ENCODE data around the gene PLXNC1. TPM values are rescaled to one million over a fixed set of nuclear protein-coding genes. Genes with fewer than 3 reads are reported as not detected.

The PLXNC1 gene
- total RNA-seq, 5 donors from 2014 or later (not counting 1 experiment from before 2014, with no cell fraction given) = 12.9 to 23.9 (median 19.2) TPM

DNA sequence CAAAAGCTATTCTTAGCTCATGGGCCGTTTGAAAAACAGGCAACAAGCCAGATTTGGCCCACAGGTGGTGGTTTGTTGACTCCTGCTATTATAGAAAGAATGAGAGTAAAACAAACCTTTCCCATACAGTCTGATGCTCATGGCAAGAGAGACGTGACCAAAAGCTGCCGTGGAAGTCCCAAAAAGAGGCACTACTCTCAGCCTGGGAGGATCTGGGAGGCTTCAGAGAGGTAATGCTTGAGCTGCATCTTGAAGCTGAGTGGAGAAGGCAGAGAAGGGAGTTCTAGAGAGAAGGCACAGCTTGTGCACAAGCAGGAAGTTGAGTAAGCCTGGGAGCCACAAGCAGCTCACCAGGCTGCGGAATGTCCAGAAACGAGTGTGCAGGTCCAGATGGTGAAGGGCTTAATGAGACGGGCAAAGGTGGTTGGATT is 9.6 kb downstream of the PLXNC1 start:
- H3K9me3 Mint-ChIP-seq = peaks cover 0 to 4% (median 0%) of the 10 kb centered on the region in 3 donors
- Histone ChIP-seq H3K9me3 (no peaks in the 10 kb centered on the region), H3K36me3 (ENCODE audit: control insufficient read depth in 2 of 2, extremely low read depth in 1 of 2, insufficient read depth in 1 of 2, low read length in 1 of 2) (no peaks in the 10 kb centered on the region), H3K27me3 (replicated peaks in 1 of 2; ENCODE audit: control insufficient read depth in 2 of 2, extremely low read depth in 1 of 2, insufficient read depth in 2 of 2, low read length in 1 of 2) (no peaks in the 10 kb centered on the region), H3K4me1 (ENCODE audit: control insufficient read depth in 1 of 2, extremely low read depth in 1 of 2, insufficient read depth in 2 of 2, low read length in 2 of 2) (peaks cover 4% of the 10 kb centered on the region in 2 experiments), H3K4me3 (ENCODE audit: control insufficient read depth in 1 of 2, extremely low read depth in 1 of 2, low read length in 1 of 2) (no peak overlapping the region), H3K27ac (ENCODE audit: low read length) (no peak overlapping the region)
- no CpG with 5 or more reads among the region's 6 CpGs for WGBS (ENCODE audit: insufficient coverage)
- DNase-seq (no peak), ATAC-seq (replicated peaks in 1 of 4) (peak in 1 of 4 experiments; percentile 35)
- H3K4me3 Mint-ChIP-seq = no peak overlapping the region
- H3K27me3 Mint-ChIP-seq = no peaks in the 10 kb centered on the region
- H3K36me3 Mint-ChIP-seq = peaks cover 13% of the 10 kb centered on the region
- H3K27ac Mint-ChIP-seq = peak overlapping the region in 1 of 2 donors; percentile 50
- peaks cover 19 to 54% (median 35%) of the 10 kb centered on the region in 3 donors for H3K4me1 Mint-ChIP-seq
- POLR2A ChIA-PET = interaction anchor here in 1 of 2 donors (0.6 kb wide), 1 partner anchor 832 kb away, joined by 3 read pairs; no protein-coding TSS in a partner anchor
- CTCF ChIA-PET = no interaction called here

DNA sequence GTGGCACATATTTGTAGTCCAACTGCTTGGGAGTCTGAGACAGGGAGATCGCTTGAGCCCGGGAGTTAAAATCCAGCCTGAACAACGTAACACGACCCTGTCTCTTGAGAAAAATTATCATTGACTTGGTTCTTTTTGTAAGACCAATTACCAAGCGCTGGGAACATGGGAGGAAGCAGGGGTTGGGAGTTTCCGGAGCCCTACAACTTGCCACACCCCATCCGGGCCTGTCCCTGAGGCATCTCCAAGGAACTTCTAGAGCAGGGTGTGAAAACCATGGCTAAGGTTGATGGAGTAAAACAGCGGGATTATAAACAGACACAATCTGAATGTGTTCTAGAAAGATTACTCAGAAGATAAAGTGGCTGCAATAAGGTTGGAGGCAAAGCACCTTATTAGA is 10.3 kb downstream of the PLXNC1 start:
- Histone ChIP-seq H3K27me3 (replicated peaks in 1 of 2; ENCODE audit: control insufficient read depth in 2 of 2, extremely low read depth in 1 of 2, insufficient read depth in 2 of 2, low read length in 1 of 2) (no peaks in the 10 kb centered on the region), H3K4me3 (ENCODE audit: control insufficient read depth in 1 of 2, extremely low read depth in 1 of 2, low read length in 1 of 2) (no peak overlapping the region), H3K9me3 (no peaks in the 10 kb centered on the region), H3K4me1 (ENCODE audit: control insufficient read depth in 1 of 2, extremely low read depth in 1 of 2, insufficient read depth in 2 of 2, low read length in 2 of 2) (peaks cover 4% of the 10 kb centered on the region in 2 experiments), H3K27ac (ENCODE audit: low read length) (no peak overlapping the region), H3K36me3 (ENCODE audit: control insufficient read depth in 2 of 2, extremely low read depth in 1 of 2, insufficient read depth in 1 of 2, low read length in 1 of 2) (no peaks in the 10 kb centered on the region)
- no peaks in the 10 kb centered on the region for H3K27me3 Mint-ChIP-seq
- H3K36me3 Mint-ChIP-seq = peaks cover 13% of the 10 kb centered on the region
- peaks cover 0 to 4% (median 0%) of the 10 kb centered on the region in 3 donors for H3K9me3 Mint-ChIP-seq
- H3K4me3 Mint-ChIP-seq = no peak overlapping the region
- ChIA-PET POLR2A (no interaction called here), CTCF (no interaction called here)
- H3K4me1 Mint-ChIP-seq = peaks cover 18 to 47% (median 28%) of the 10 kb centered on the region in 3 donors
- DNase-seq (no peak), ATAC-seq (replicated peaks in 1 of 4) (no peak)
- 100% methylated on average over 2 of the region's 8 CpGs for WGBS (ENCODE audit: insufficient coverage)
- no peak overlapping the region for H3K27ac Mint-ChIP-seq

DNA sequence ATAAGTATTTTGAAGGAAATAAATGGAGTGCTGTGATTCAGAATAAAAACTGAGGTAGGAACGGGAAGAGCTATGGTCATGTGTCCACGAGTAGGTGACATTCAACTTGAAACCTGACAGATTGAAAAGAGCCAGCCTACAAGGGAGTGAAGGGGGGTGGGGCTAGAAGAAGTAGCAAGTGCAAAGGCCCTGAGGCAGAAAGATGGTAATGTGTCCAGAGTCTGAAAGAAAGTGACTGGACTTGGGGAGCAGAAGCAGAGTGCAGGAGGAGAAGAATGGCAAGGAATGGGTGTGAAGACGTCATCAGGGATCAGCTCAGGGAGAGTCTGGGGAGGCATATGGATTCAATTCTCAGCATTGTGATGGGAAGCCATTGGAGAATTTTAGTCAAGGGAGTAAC is 13.7 kb downstream of the PLXNC1 start:
- ChIA-PET CTCF (no interaction called here), POLR2A (no interaction called here)
- Histone ChIP-seq H3K27ac (ENCODE audit: low read length) (no peak overlapping the region), H3K36me3 (ENCODE audit: control insufficient read depth in 2 of 2, extremely low read depth in 1 of 2, insufficient read depth in 1 of 2, low read length in 1 of 2) (no peaks in the 10 kb centered on the region), H3K9me3 (no peaks in the 10 kb centered on the region), H3K4me3 (ENCODE audit: control insufficient read depth in 1 of 2, extremely low read depth in 1 of 2, low read length in 1 of 2) (no peak overlapping the region), H3K27me3 (replicated peaks in 1 of 2; ENCODE audit: control insufficient read depth in 2 of 2, extremely low read depth in 1 of 2, insufficient read depth in 2 of 2, low read length in 1 of 2) (no peaks in the 10 kb centered on the region), H3K4me1 (ENCODE audit: control insufficient read depth in 1 of 2, extremely low read depth in 1 of 2, insufficient read depth in 2 of 2, low read length in 2 of 2) (peaks cover 4% of the 10 kb centered on the region in 2 experiments)
- Mint-ChIP-seq H3K4me3 (no peak overlapping the region), H3K36me3 (peaks cover 10% of the 10 kb centered on the region), H3K4me1 (peaks cover 14 to 33% (median 17%) of the 10 kb centered on the region in 3 donors), H3K9me3 (peaks cover 0 to 4% (median 0%) of the 10 kb centered on the region in 3 donors), H3K27ac (no peak overlapping the region), H3K27me3 (no peaks in the 10 kb centered on the region)
- WGBS (ENCODE audit: insufficient coverage) = 84% methylated on average over 3 of the region's 3 CpGs
- DNase-seq = no peak
- no peak for ATAC-seq (replicated peaks in 1 of 4)

- no peaks in the 10 kb centered on the region for H3K9me3 ChIP-seq
- Mint-ChIP-seq H3K27ac (no peak overlapping the region), H3K9me3 (peaks cover 0 to 4% (median 0%) of the 10 kb centered on the region in 3 donors), H3K27me3 (no peaks in the 10 kb centered on the region), H3K36me3 (peaks cover 8% of the 10 kb centered on the region), H3K4me1 (peaks cover 5 to 34% (median 13%) of the 10 kb centered on the region in 3 donors), H3K4me3 (no peak overlapping the region)
- no peak for ATAC-seq (replicated peaks in 1 of 4)
- no peak for DNase-seq
- ChIA-PET POLR2A (no interaction called here), CTCF (no interaction called here)
- H3K4me3 ChIP-seq (ENCODE audit: control insufficient read depth in 1 of 2, extremely low read depth in 1 of 2, low read length in 1 of 2) = no peak overlapping the region
- WGBS (ENCODE audit: insufficient coverage) = no CpG with 5 or more reads among the region's 2 CpGs
- no peaks in the 10 kb centered on the region for H3K27me3 ChIP-seq (replicated peaks in 1 of 2; ENCODE audit: control insufficient read depth in 2 of 2, extremely low read depth in 1 of 2, insufficient read depth in 2 of 2, low read length in 1 of 2)
- no peaks in the 10 kb centered on the region for H3K4me1 ChIP-seq (ENCODE audit: control insufficient read depth in 1 of 2, extremely low read depth in 1 of 2, insufficient read depth in 2 of 2, low read length in 2 of 2)
- H3K36me3 ChIP-seq (ENCODE audit: control insufficient read depth in 2 of 2, extremely low read depth in 1 of 2, insufficient read depth in 1 of 2, low read length in 1 of 2) = no peaks in the 10 kb centered on the region
- H3K27ac ChIP-seq (ENCODE audit: low read length) = no peak overlapping the region
Measured at GRCh38 chr12:94163850-94164249, 15.5 kb downstream of the PLXNC1 start.

DNA sequence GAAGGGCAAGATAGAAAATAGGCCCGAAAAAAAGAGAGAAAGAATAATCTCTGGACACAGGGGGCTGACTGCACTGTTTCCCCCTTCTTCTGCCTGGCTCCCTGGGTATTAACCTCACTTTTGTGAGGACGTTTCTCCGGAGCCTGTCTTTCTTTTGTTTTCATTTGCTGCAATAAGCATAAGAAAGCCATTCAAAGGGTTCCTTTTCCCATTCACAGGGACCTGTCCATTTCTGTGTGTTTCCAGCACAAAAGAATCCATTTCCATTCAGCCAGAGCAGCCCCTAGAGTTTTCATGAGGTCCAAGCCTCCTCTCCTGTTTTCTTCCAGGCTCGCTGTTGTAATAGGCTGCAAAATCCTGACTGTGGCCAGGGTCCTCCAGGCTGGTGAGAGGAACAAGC is 16.8 kb downstream of the PLXNC1 start:
- no peaks in the 10 kb centered on the region for H3K27me3 Mint-ChIP-seq
- H3K36me3 Mint-ChIP-seq = peaks cover 10% of the 10 kb centered on the region
- no peak overlapping the region for H3K27ac Mint-ChIP-seq
- H3K9me3 Mint-ChIP-seq = peaks cover 0 to 4% (median 0%) of the 10 kb centered on the region in 3 donors
- H3K4me1 ChIP-seq (ENCODE audit: control insufficient read depth in 1 of 2, extremely low read depth in 1 of 2, insufficient read depth in 2 of 2, low read length in 2 of 2) = peaks cover 4 to 8% of the 10 kb centered on the region in 2 experiments
- H3K27ac ChIP-seq (ENCODE audit: low read length) = no peak overlapping the region
- H3K9me3 ChIP-seq = no peaks in the 10 kb centered on the region
- WGBS (ENCODE audit: insufficient coverage) = 91% methylated on average over 4 of the region's 4 CpGs
- ChIA-PET POLR2A (no interaction called here), CTCF (no interaction called here)
- no peak for ATAC-seq (replicated peaks in 1 of 4)
- no peaks in the 10 kb centered on the region for H3K36me3 ChIP-seq (ENCODE audit: control insufficient read depth in 2 of 2, extremely low read depth in 1 of 2, insufficient read depth in 1 of 2, low read length in 1 of 2)
- H3K4me3 ChIP-seq (ENCODE audit: control insufficient read depth in 1 of 2, extremely low read depth in 1 of 2, low read length in 1 of 2) = no peak overlapping the region
- H3K27me3 ChIP-seq (replicated peaks in 1 of 2; ENCODE audit: control insufficient read depth in 2 of 2, extremely low read depth in 1 of 2, insufficient read depth in 2 of 2, low read length in 1 of 2) = no peaks in the 10 kb centered on the region
- H3K4me1 Mint-ChIP-seq = peaks cover 13 to 47% (median 20%) of the 10 kb centered on the region in 3 donors
- no peak for DNase-seq
- no peak overlapping the region for H3K4me3 Mint-ChIP-seq

GRCh38 chr12:94165670-94166364 is 17.4 kb downstream of the PLXNC1 start:
- Mint-ChIP-seq H3K27ac (no peak overlapping the region), H3K9me3 (peaks cover 0 to 4% (median 0%) of the 10 kb centered on the region in 3 donors), H3K4me3 (no peak overlapping the region), H3K4me1 (peaks cover 18 to 53% (median 26%) of the 10 kb centered on the region in 3 donors), H3K27me3 (no peaks in the 10 kb centered on the region), H3K36me3 (peaks cover 14% of the 10 kb centered on the region)
- H3K27ac ChIP-seq (ENCODE audit: low read length) = no peak overlapping the region
- H3K9me3 ChIP-seq = no peaks in the 10 kb centered on the region
- CTCF ChIA-PET = interaction anchor here in 1 of 2 donors (0.9 kb wide), 1 partner anchor 12 kb away, joined by 3 read pairs; no protein-coding TSS in a partner anchor
- DNase-seq (no peak), ATAC-seq (replicated peaks in 1 of 4) (no peak)
- no peaks in the 10 kb centered on the region for H3K36me3 ChIP-seq (ENCODE audit: control insufficient read depth in 2 of 2, extremely low read depth in 1 of 2, insufficient read depth in 1 of 2, low read length in 1 of 2)
- POLR2A ChIA-PET = interaction anchor here in 1 of 2 donors (0.6 kb wide), 1 partner anchor 15 kb away, joined by 3 read pairs; no protein-coding TSS in a partner anchor
- peaks cover 4 to 8% of the 10 kb centered on the region in 2 experiments for H3K4me1 ChIP-seq (ENCODE audit: control insufficient read depth in 1 of 2, extremely low read depth in 1 of 2, insufficient read depth in 2 of 2, low read length in 2 of 2)
- no peaks in the 10 kb centered on the region for H3K27me3 ChIP-seq (replicated peaks in 1 of 2; ENCODE audit: control insufficient read depth in 2 of 2, extremely low read depth in 1 of 2, insufficient read depth in 2 of 2, low read length in 1 of 2)
- no peak overlapping the region for H3K4me3 ChIP-seq (ENCODE audit: control insufficient read depth in 1 of 2, extremely low read depth in 1 of 2, low read length in 1 of 2)
- 86% methylated on average over 1 of the region's 6 CpGs for WGBS (ENCODE audit: insufficient coverage)
